Measurements from ENCODE around the gene ADAMTS7.

- TF ChIP-seq POLR2AphosphoS5 (IDR thresholded peaks at IDR 0.05): no peak
- TF ChIP-seq CTCF (IDR thresholded peaks at IDR 0.05; ENCODE audit: poor library complexity, severe bottlenecking): no peak
- no peak for TF ChIP-seq RAD21 (conservative IDR thresholded peaks at IDR 0.05)
- no peak for TF ChIP-seq EP300 (conservative IDR thresholded peaks at IDR 0.05; ENCODE audit: poor library complexity, severe bottlenecking)
- no peak for TF ChIP-seq REST (IDR thresholded peaks at IDR 0.05; ENCODE audit: borderline replicate concordance)
- TF ChIP-seq EZH2 (IDR thresholded peaks at IDR 0.05; ENCODE audit: borderline replicate concordance, insufficient read depth, low read length, poor library complexity, severe bottlenecking): no peak
- TF ChIP-seq MXI1 (conservative IDR thresholded peaks at IDR 0.05; ENCODE audit: poor library complexity, severe bottlenecking): no peak
Measured at GRCh38 chr15:78768096-78768495, 43.2 kb downstream of the ADAMTS7 start.

Data from neural cell (in vitro differentiated cells).